Measurements from ENCODE around the gene SLC38A2.

DNA sequence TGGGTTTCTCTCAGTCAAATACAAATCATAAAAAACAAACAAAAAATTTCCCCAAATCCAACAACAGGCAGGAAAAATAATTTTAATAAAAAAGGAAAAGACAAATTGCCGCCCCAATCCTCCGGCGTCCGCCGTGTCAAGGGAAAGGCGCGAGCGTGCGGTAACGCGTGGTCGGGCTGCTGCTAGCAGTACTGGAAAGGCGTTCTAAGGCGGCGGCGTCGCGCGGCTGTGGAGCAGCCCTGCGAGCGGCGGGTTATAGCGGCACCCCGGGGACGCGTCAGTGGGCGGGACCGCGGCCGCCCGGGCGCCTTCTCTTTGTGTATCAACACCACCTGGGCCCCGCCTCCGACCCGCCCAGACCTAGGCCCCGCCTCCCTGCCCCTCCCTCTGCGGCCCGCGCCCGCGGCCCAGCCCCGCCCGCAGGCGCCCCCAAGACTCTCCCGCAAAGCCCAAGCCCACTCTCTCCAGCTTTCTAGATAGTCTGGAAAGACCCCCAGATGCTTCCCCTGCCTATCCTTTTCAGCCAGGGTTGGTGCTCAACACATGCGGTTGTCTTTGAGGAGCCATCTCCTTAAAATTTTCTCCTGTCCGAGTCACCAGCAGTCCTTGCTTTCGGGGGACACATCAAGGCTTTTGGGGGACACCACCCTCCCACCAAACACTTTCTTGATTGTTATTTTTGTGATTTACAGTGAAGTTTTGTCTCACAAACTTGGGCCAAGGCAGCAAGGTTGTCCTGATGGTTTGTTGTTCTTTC, at the start of gene SLC38A2:
- TF ChIP-seq CTCF (conservative IDR thresholded peaks at IDR 0.05; ENCODE audit: low read length) (no peak), EZH2phosphoT487 (IDR thresholded peaks at IDR 0.05; ENCODE audit: borderline replicate concordance, low read depth, low read length) (no peak)
